GM23338 (cell line): ENCODE measurements around the gene MID1IP1. TPM values are rescaled to one million over a fixed set of nuclear protein-coding genes. Genes with fewer than 3 reads are reported as not detected.

Source experiments
- ATAC-seq: fragments of 200-7000 bp; cut with Tn5 transposase; 3 replicates; pipeline ENCODE4 v1.9.1; 2020
- DNase-seq: peaks from one replicate; pipeline ENCODE4 v3.0.0-alpha.2; 2015; ENCODE audit warnings: low spot score
- H2AFZ ChIP-seq: fragments of 200-600 bp; sonication (generic); 2 replicates; pipeline ENCODE4 v1.8.0; 2016; ENCODE audit warnings: antibody characterized with exemption, mild to moderate bottlenecking, moderate library complexity
- H3F3A ChIP-seq: fragments of 200-600 bp; sonication (generic); replicated peaks from 2 replicates; pipeline ENCODE4 v1.8.0; 2017; ENCODE audit warnings: antibody characterized with exemption, mixed run types, low read depth
- H3K27ac ChIP-seq: fragments of 200-600 bp; sonication (generic); 2 replicates; pipeline ENCODE4 v1.6.1; 2016; ENCODE audit warnings: low read depth
- H3K27me3 ChIP-seq: fragments of 200-600 bp; sonication (generic); 2 replicates; pipeline ENCODE4 v1.8.0; 2016; ENCODE audit warnings: mild to moderate bottlenecking, mixed run types, moderate library complexity; ENCODE audit not compliant: insufficient read depth
- H3K36me3 ChIP-seq: fragments of 200-600 bp; sonication (generic); 2 replicates; pipeline ENCODE4 v1.8.0; 2016; ENCODE audit warnings: mild to moderate bottlenecking; ENCODE audit not compliant: insufficient read depth
- H3K4me1 ChIP-seq: fragments of 200-600 bp; sonication (generic); 2 replicates; pipeline ENCODE4 v1.8.0; 2016; ENCODE audit warnings: mild to moderate bottlenecking, moderate library complexity; ENCODE audit not compliant: insufficient read depth
- H3K4me2 ChIP-seq: fragments of 200-600 bp; sonication (generic); 2 replicates; pipeline ENCODE4 v1.7.1; 2017; ENCODE audit warnings: mixed run types
- H3K4me3 ChIP-seq: fragments of 200-600 bp; sonication (generic); 2 replicates; pipeline ENCODE4 v1.6.1; 2016; ENCODE audit warnings: mixed run types
- H3K79me2 ChIP-seq: fragments of 200-600 bp; sonication (generic); replicated peaks from 2 replicates; pipeline ENCODE4 v1.8.0; 2017; ENCODE audit warnings: mild to moderate bottlenecking; ENCODE audit not compliant: insufficient read depth
- H3K9me2 ChIP-seq: fragments of 200-600 bp; sonication (generic); 2 replicates; pipeline ENCODE4 v1.8.0; 2017; ENCODE audit not compliant: insufficient read depth
- H4K20me1 ChIP-seq: fragments of 200-600 bp; sonication (generic); replicated peaks from 2 replicates; pipeline ENCODE4 v1.8.0; 2017; ENCODE audit warnings: mild to moderate bottlenecking; ENCODE audit not compliant: insufficient read depth
- H3K27ac Mint-ChIP-seq: 2 replicates; pipeline ENCODE4 v1.8.0; 2020; ENCODE audit warnings: inconsistent platforms, mild to moderate bottlenecking, moderate library complexity, mixed read lengths
- H3K27me3 Mint-ChIP-seq: 3 replicates; pipeline ENCODE4 v1.8.0; 2022; ENCODE audit warnings: low read depth, mild to moderate bottlenecking, moderate library complexity, mixed read lengths, inconsistent platforms; ENCODE audit not compliant: insufficient read depth, poor library complexity
- H3K36me3 Mint-ChIP-seq: 3 replicates; pipeline ENCODE4 v1.8.0; 2021; ENCODE audit warnings: low read depth, mild to moderate bottlenecking, inconsistent platforms, moderate library complexity, mixed read lengths
- H3K4me1 Mint-ChIP-seq: 3 replicates; pipeline ENCODE4 v1.8.0; 2020; ENCODE audit warnings: mild to moderate bottlenecking, inconsistent platforms, mixed read lengths
- H3K4me3 Mint-ChIP-seq: 3 replicates; pipeline ENCODE4 v1.8.0; 2021; ENCODE audit warnings: moderate library complexity, mild to moderate bottlenecking, inconsistent platforms, mixed read lengths
- H3K9me3 Mint-ChIP-seq: 3 replicates; pipeline ENCODE4 v1.8.0; 2020; ENCODE audit warnings: moderate library complexity, mild to moderate bottlenecking, inconsistent platforms, mixed read lengths
- CREB1 ChIP-seq: fragments of 250-450 bp; sonication (Bioruptor Pico); IDR thresholded peaks from 2 replicates; pipeline ENCODE4 v1.5.0; 2020; ENCODE audit warnings: low read depth, mild to moderate bottlenecking, moderate library complexity
- CTCF ChIP-seq, 2 experiments: fragments of 200-600 bp in 1 of 2; sonication (generic) in 1 of 2; conservative IDR thresholded peaks; 2 replicates each; pipeline versions ENCODE4 v1.5.1 to v1.6.1; 2016 to 2017; ENCODE audit warnings: antibody characterized with exemption in 2 of 2, low read depth in 2 of 2, mild to moderate bottlenecking in 2 of 2, moderate library complexity in 1 of 2
- ETS1 ChIP-seq: IDR thresholded peaks from 2 replicates; pipeline ENCODE4 v1.6.1; 2016; ENCODE audit warnings: antibody characterized with exemption
- EZH2 ChIP-seq: fragments of 200-600 bp; sonication (generic); IDR thresholded peaks from one replicate; pipeline ENCODE4 v1.8.0; 2017; ENCODE audit warnings: antibody characterized with exemption, mild to moderate bottlenecking, low read depth; ENCODE audit not compliant: unreplicated experiment
- EZH2phosphoT487 ChIP-seq: fragments of 200-600 bp; sonication (generic); IDR thresholded peaks from one replicate; pipeline ENCODE4 v1.8.1; 2018; ENCODE audit warnings: antibody characterized with exemption; ENCODE audit not compliant: unreplicated experiment
- JUNB ChIP-seq: IDR thresholded peaks from one replicate; pipeline ENCODE4 v1.6.1; 2016; ENCODE audit warnings: antibody characterized with exemption; ENCODE audit not compliant: unreplicated experiment
- NANOG ChIP-seq: IDR thresholded peaks from 2 replicates; pipeline ENCODE4 v1.6.1; 2016; ENCODE audit warnings: antibody characterized with exemption, borderline replicate concordance
- REST ChIP-seq: IDR thresholded peaks from one replicate; pipeline ENCODE4 v1.6.1; 2018; ENCODE audit warnings: antibody characterized with exemption; ENCODE audit not compliant: unreplicated experiment
- STAT1 ChIP-seq: IDR thresholded peaks from one replicate; pipeline ENCODE4 v1.6.1; 2016; ENCODE audit warnings: antibody characterized with exemption; ENCODE audit not compliant: unreplicated experiment
- ZNF114 ChIP-seq: fragments of 250-450 bp; sonication (Bioruptor Pico); IDR thresholded peaks from 2 replicates; pipeline ENCODE4 v1.5.0; 2020; ENCODE audit warnings: mild to moderate bottlenecking, moderate library complexity
- ZNF331 ChIP-seq: fragments of 250-450 bp; sonication (Bioruptor Pico); IDR thresholded peaks from 2 replicates; pipeline ENCODE4 v1.5.0; 2020; ENCODE audit warnings: low read depth, mild to moderate bottlenecking, moderate library complexity
- ZNF462 ChIP-seq: fragments of 250-450 bp; sonication (Bioruptor Pico); IDR thresholded peaks from 2 replicates; pipeline ENCODE4 v1.5.0; 2020; ENCODE audit warnings: mild to moderate bottlenecking, moderate library complexity
- polyA plus RNA-seq: library from polyadenylated mRNA; unstranded; fragments of >200 nt; fragmentation: Nextera tagmentation; extraction: Ambion mirVana; gene quantifications from 2 replicates; pipeline ENCODE4 v1.2.1, GENCODE V29; 2016
- total RNA-seq: library from RNA; depleted of rRNA; stranded (reverse); fragments of >200 nt; shearing (Covaris generic); gene quantifications from 2 replicates; pipeline ENCODE4 v1.2.3, GENCODE V29; 2014

Gene MID1IP1
- total and polyA plus RNA-seq, 2 experiments from 2014 or later = 26.1 to 161 TPM

- H3F3A ChIP-seq = no peaks in the 10 kb centered on the region
- peaks cover 17% of the 10 kb centered on the region for H3K4me1 Mint-ChIP-seq
- TF ChIP-seq NANOG (no peak), STAT1 (no peak), EZH2phosphoT487 (no peak), JUNB (no peak), ZNF462 (no peak), ZNF114 (CRISPR knock-in tag) (no peak), ETS1 (no peak), EZH2 (no peak), REST (no peak), CTCF (conservative IDR thresholded peaks at IDR 0.05; ENCODE audit: low read depth in 2 of 2) (no peak), CREB1 (CRISPR knock-in tag) (no peak), ZNF331 (no peak)
- no peak overlapping the region for H3K27ac Mint-ChIP-seq
- H3K4me2 ChIP-seq = no peak overlapping the region
- no peak for DNase-seq
- H4K20me1 ChIP-seq = no peaks in the 10 kb centered on the region
- no peak overlapping the region for H3K4me3 Mint-ChIP-seq
- H3K4me3 ChIP-seq = no peak overlapping the region
- no peaks in the 10 kb centered on the region for H3K79me2 ChIP-seq
- peaks cover 1% of the 10 kb centered on the region for H3K27me3 Mint-ChIP-seq
- no peaks in the 10 kb centered on the region for H3K27me3 ChIP-seq
- no peak overlapping the region for H3K27ac ChIP-seq
- H3K9me3 Mint-ChIP-seq = no peaks in the 10 kb centered on the region
- no peaks in the 10 kb centered on the region for H3K9me2 ChIP-seq
- no peak; the same call in 2 of the 3 replicates for ATAC-seq
- H2AFZ ChIP-seq = no peak overlapping the region
- H3K4me1 ChIP-seq = no peaks in the 10 kb centered on the region
- H3K36me3 ChIP-seq = no peaks in the 10 kb centered on the region
- H3K36me3 Mint-ChIP-seq = no peaks in the 10 kb centered on the region
These were observed 46.2 kb upstream of the MID1IP1 start for GRCh38 chrX:38754818-38755718.
